ENCODE measurements around the gene OPTC.

Gene OPTC

DNA sequence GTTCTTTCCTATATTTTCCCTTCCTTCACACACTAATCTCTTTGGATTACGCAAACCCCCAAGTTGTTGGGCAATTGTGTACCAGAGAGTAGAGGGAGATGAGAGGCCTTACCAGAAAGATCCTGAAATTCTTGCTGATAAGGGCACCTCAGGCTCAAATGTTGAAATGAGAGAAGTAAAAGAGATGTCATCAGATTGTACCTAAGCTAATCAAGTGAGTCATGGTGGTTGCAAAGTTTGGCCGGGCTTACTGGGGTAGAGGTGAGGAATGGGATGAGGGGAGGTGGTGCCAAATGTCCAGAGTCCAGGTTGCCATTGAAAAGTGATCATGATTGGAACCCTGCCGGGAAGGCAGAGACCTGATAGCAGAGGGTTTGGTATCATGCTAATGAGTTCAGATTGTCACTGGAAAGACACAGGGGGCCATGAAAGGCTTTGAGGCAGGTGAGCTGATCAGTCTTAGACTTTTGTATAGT, 43.1 kb downstream of the OPTC start:
- no peak overlapping the region for H3K27ac ChIP-seq
- no peak for TF ChIP-seq CTCF (conservative IDR thresholded peaks at IDR 0.05)

DNA sequence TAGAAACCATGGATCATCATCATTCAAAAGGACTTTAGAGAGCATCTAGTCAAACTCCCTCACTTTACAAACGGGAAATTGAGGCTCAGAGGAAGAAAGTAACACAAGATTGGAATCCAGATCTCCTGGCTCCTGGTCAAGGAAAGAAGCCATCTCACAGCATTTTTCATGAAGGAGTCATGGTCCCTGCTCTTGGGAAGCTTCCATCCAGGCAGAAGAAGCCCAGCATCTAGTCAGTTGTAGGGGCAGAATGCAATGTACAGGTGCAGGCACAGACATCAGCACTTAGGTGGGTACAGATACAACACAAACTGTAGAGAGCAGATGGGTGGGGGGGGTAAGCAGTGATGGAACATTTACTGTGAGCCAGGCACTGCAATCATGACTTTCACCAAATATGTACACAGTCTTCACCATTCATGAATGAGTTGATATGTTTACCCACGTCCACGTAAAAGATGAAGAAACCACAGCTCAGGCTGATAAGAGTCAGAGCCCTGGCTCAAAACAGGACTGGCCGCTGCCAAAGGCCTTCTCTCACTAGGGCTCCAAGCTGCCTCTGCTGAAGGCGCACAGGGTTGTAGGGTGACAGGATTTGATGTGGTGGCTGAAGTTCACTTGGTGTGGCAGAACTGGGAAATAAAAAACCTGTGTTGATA, 44.0 kb downstream of the OPTC start:
- TF ChIP-seq CTCF (conservative IDR thresholded peaks at IDR 0.05): no peak
- peak overlapping the region; percentile 51 for H3K27ac ChIP-seq

DNA sequence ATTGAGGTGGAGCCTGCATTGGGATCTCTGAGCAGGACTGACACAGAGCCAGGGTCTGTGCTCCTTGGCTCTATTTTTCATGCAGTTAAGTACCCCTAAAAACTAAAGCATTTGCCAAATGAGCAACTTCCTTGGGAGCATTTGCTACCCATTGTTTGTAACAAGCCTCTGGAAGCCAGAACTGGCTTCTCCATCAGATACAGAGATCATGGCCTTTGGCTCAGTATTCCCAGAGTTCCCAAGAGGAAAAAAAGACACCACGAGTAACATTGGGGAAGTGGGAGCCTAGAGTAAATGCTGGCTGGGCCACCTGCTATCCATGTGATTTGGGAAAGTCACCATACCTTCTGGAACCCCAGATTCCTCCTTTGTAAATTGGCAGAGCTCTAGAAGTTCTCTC, 44.8 kb downstream of the OPTC start:
- no peak for TF ChIP-seq CTCF (conservative IDR thresholded peaks at IDR 0.05)
- H3K27ac ChIP-seq: peak overlapping the region; percentile 51

DNA sequence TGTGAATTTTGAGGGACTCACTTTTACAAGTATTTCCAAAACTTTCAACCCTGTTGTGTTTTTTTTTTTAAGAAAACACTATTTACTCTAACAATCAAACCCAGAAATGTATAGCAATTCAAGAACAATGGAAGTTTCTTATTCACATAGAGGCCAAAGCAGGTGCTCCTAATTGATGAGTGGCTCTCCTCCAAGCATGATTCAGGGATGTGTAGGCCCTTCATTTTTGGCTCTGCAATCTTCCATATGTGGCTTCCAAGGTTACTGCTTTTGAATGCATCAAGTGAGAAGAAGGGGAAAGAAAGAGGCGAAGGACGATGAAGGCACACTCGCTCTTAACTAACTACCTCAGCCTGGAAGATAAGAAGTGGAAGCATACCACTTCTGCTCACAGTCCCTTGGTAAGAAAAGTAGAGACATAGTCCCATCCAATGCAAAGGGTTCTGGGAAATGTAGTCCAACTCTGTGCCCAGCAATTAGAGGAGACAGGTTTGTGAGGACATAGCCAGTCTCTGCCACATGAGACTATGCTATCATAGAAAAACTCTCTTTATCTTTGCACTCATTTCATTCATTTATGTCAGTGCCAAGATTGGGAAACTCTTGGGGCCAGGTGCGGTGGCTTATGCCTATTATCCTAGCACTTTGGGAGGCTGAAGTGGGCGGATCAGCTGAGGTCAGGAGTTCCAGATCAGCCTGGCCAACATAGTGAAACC, 46.0 kb downstream of the OPTC start:
- TF ChIP-seq CTCF (conservative IDR thresholded peaks at IDR 0.05): no peak
- no peak overlapping the region for H3K27ac ChIP-seq

- H3K27ac ChIP-seq: no peak overlapping the region
- TF ChIP-seq CTCF (conservative IDR thresholded peaks at IDR 0.05): no peak
Observed at GRCh38 chr1:203544485-203544884, 50.5 kb downstream of the OPTC start.

DNA sequence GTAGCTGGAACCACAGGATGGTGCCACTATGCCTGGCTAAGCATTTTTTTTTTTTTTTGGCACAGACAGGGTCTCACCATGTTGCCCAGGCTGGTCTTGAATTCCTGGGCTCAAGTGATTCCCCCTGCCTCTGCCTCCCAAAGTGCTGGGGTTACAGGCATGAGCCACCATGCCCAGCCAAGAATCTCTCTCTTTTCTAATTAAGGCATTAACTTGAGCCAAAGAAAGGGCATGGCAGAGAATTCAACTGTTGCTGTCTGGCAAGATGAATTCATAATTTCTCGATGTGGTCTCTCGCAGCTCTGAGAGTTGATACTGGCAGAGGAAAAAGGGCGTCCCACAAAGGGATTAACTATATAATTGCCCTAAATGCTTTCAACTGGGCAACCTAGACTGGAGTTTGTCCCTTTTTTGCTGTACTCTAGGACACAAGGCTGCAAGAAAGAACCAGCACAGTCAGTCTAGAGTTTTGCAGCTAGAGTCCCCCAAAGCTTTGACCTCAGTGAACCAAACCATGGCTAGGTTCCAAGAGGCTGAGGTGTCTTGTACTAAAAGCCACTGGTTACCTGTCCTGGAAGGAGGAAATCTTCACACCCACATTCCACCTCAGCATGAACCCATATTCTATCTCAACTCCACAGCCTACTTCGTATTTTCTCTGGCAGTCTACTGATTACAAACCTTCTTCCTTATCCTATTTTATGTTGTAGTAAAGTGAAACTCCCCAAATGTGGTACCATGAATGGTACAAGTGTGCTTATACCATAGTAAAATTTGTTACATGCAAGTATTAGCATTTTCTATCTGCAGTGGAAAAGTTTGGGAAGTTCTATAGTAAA, 51.2 kb downstream of the OPTC start:
- no peak overlapping the region for H3K27ac ChIP-seq
- TF ChIP-seq CTCF (conservative IDR thresholded peaks at IDR 0.05): no peak

DNA sequence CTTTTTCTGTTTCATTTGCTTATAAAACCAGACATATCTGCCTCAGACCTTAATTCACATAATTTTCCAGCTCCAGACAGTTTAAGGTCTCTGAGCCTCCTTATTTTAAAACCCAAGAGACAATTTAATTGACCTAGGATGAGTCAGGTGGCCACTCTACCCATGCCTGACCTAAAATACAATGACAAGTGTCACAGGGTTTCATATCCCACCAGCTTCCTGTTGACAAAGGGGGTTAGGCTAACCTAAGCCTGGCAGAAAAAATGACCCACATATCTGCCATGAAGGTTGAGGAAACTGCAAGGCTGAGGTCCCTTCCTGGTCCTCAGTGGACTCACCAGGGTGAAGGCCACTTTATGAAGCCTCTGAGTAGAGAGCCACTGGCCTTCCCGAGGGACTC, 52.3 kb downstream of the OPTC start:
- TF ChIP-seq CTCF (conservative IDR thresholded peaks at IDR 0.05): no peak
- no peak overlapping the region for H3K27ac ChIP-seq
